GM12873 (cell line): ENCODE results near the gene SEPTIN1.

ENCODE experiments used
- CTCF ChIP-seq: IDR thresholded peaks from 2 replicates; pipeline ENCODE4 v1.5.1; 2012; ENCODE audit warnings: low read depth, mild to moderate bottlenecking, moderate library complexity, low read length, control low read depth; ENCODE audit not compliant: insufficient read depth; ENCODE audit errors: missing control alignments

Gene SEPTIN1

GRCh38 chr16:30409125-30410060, 27.0 kb upstream of the SEPTIN1 start:
- TF ChIP-seq CTCF = peak; percentile 96

- no peak for TF ChIP-seq CTCF
Measured at GRCh38 chr16:30407804-30408534, 25.6 kb upstream of the SEPTIN1 start.

- TF ChIP-seq CTCF = peak; percentile 13
Measured at GRCh38 chr16:30407102-30407803, 24.9 kb upstream of the SEPTIN1 start, which contains the start of gene ZNF771. Gene ZNF771 (plus strand): TSS chr16:30407606. CDS start chr16:30408054, 448 bp downstream.

GRCh38 chr16:30406795-30407101, 24.4 kb upstream of the SEPTIN1 start:
- no peak for TF ChIP-seq CTCF

GRCh38 chr16:30401768-30402425, 19.5 kb upstream of the SEPTIN1 start:
- TF ChIP-seq CTCF = no peak

- TF ChIP-seq CTCF = no peak
Measured at GRCh38 chr16:30399435-30400186, 17.2 kb upstream of the SEPTIN1 start.
